Measurements from ENCODE around the gene MYCBPAP.

The MYCBPAP gene

DNA sequence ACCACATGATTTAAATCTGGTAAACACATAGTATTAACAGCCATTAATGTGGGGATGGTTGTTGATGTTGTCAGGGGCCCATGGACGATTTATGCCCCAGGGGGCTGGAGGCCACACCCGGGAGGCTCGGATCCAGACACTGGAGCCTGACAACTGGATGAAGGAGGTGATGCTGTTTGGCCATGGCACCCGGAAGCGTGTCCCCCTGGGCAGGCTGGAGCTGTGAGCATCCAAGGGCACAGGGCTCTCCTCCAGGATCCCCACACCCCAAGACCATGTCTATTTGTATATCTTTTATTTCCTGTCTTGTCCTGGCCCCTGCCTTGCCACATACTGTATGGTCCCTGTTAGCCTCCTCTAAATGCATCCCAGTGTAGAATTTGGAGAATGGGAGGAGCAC, 25.0 kb upstream of the MYCBPAP start:
- H3K4me3 ChIP-seq (ENCODE audit: low read depth, low read length) = no peak overlapping the region
- no peaks in the 10 kb centered on the region for H3K4me1 ChIP-seq

GRCh38 chr17:50484386-50485155, 23.7 kb upstream of the MYCBPAP start:
- peaks cover 22% of the 10 kb centered on the region for H3K36me3 ChIP-seq

More for the DNA sequence above, 25.0 kb upstream of the MYCBPAP start:
- no peak for TF ChIP-seq CTCF (IDR thresholded peaks at IDR 0.05; ENCODE audit: low read depth, low read length)
- peaks cover 22% of the 10 kb centered on the region for H3K36me3 ChIP-seq
- no peaks in the 10 kb centered on the region for H3K9me3 ChIP-seq
- DNase-seq = no peak
- no peaks in the 10 kb centered on the region for H3K27me3 ChIP-seq

GRCh38 chr17:50487213-50488096, 20.8 kb upstream of the MYCBPAP start:
- peaks cover 17% of the 10 kb centered on the region for H3K36me3 ChIP-seq
- no peaks in the 10 kb centered on the region for H3K4me1 ChIP-seq
- H3K27me3 ChIP-seq = no peaks in the 10 kb centered on the region
- TF ChIP-seq CTCF (IDR thresholded peaks at IDR 0.05; ENCODE audit: low read depth, low read length) = no peak
- H3K9me3 ChIP-seq = no peaks in the 10 kb centered on the region
- DNase-seq = no peak
- H3K4me3 ChIP-seq (ENCODE audit: low read depth, low read length) = no peak overlapping the region

More at GRCh38 chr17:50484386-50485155, 23.7 kb upstream of the MYCBPAP start:
- no peaks in the 10 kb centered on the region for H3K4me1 ChIP-seq
- no peaks in the 10 kb centered on the region for H3K9me3 ChIP-seq
- H3K4me3 ChIP-seq (ENCODE audit: low read depth, low read length) = no peak overlapping the region
- no peak for TF ChIP-seq CTCF (IDR thresholded peaks at IDR 0.05; ENCODE audit: low read depth, low read length)
- DNase-seq = no peak
- H3K27me3 ChIP-seq = no peaks in the 10 kb centered on the region

DNA sequence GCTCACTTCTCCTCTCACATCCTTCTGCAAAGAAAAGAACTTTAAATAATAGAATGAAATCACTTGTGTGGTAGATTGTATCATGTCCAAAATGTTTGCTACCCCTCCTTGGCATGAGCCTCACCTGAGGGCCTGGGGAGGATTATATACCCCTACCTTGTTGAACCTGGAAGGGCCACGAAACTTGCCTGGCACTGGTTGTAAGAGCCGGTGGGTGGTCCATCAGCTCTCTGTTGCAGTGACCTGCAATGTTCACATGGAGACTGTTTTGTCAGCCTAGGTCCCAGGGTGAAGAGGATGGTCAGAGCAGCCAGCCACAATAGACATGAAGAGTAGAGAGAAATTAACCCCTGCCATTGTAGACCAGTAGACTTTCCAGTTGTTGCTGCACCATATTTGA, 19.4 kb upstream of the MYCBPAP start:
- Histone ChIP-seq H3K4me1 (no peaks in the 10 kb centered on the region), H3K27me3 (no peaks in the 10 kb centered on the region)

DNA sequence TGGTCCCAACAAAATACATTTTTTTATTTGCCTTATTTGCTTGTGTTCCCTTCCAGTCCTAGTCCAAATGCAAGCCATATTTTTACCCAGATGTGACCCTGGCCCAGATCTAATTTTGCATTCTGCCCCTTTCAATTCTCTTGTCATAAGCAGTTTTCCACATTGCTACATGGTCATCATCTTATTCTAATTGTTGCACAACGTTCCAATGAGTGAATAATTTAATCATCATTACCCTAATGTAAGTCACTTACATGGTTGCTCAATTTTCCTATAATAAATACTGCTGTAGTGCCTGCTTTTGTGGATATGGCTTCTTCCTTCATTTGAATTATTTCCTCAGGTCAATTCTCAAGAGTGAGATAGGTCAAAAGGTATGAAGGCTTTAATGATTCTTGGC, 16.7 kb upstream of the MYCBPAP start:
- H3K4me1 ChIP-seq = no peaks in the 10 kb centered on the region
- no peaks in the 10 kb centered on the region for H3K9me3 ChIP-seq
- no peaks in the 10 kb centered on the region for H3K36me3 ChIP-seq
- H3K27me3 ChIP-seq = no peaks in the 10 kb centered on the region
- H3K4me3 ChIP-seq (ENCODE audit: low read depth, low read length) = no peak overlapping the region
- DNase-seq = no peak
- no peak for TF ChIP-seq CTCF (IDR thresholded peaks at IDR 0.05; ENCODE audit: low read depth, low read length)

More for the DNA sequence above, 19.4 kb upstream of the MYCBPAP start:
- TF ChIP-seq CTCF (IDR thresholded peaks at IDR 0.05; ENCODE audit: low read depth, low read length) = no peak
- no peaks in the 10 kb centered on the region for H3K9me3 ChIP-seq
- peaks cover 12% of the 10 kb centered on the region for H3K36me3 ChIP-seq
- no peak overlapping the region for H3K4me3 ChIP-seq (ENCODE audit: low read depth, low read length)
- DNase-seq = no peak
